ENCODE results near the gene NFYC. TPM values are rescaled to one million over a fixed set of nuclear protein-coding genes. Genes with fewer than 3 reads are reported as not detected.

The NFYC gene
- total RNA-seq, 2 experiments from 2014 or later = 65.0 to 66.6 TPM

DNA sequence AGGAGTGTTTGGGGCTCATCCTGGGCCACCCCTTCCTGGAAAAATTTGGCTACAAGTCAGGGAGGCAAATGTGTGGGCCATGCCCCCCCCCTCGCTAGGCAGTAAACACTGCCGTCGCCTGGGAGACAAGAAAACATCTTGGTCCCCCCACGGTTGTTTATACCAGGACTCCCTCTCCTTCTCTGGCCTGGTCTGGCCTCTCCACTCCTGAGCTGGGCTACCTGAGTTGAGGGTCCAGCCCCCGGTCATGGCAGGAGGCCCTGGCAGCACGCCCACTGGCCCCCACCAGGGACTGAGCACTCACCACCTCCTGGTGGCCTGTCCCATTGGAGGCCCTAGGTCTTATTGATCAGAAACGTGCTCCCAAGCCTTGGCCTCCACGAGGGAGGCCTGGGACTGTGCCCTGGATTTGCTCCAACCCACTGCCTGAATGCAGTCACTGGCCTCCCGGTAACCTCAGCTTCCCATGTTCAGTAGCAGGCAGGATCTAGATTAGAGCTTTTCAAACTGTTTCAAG lies 107.9 kb downstream of the NFYC start:
- H3K36me3 Mint-ChIP-seq = no peaks in the 10 kb centered on the region
- POLR2A ChIA-PET = no interaction called here

DNA sequence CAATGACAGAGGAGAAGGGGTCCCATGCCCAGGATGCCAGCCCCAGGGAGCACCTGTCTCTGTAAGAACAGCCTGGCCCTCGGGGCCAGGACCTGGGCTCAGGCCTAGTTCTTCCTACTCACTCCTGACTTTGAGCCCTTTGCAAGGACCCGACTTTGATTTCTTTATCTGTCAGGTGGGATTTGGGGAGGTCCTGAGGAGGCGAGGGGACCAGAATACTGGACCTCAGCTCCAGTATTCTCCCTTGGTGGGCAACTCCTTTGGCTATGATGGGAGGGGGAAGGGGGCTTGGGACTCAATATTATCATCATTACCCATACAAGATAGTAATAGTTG lies 110.2 kb downstream of the NFYC start:
- Mint-ChIP-seq H3K4me3 (peak overlapping the region; percentile 65), H3K4me1 (peaks cover 24% of the 10 kb centered on the region), H3K9me3 (no peaks in the 10 kb centered on the region), H3K27me3 (peaks cover 1% of the 10 kb centered on the region), H3K27ac (no peak overlapping the region), H3K36me3 (no peaks in the 10 kb centered on the region)
- POLR2A ChIA-PET = interaction anchor here (0.5 kb wide), 1 partner anchor 109 kb away, joined by 3 read pairs; no protein-coding TSS in a partner anchor
- no peak for DNase-seq
- ATAC-seq (ENCODE audit: low read depth) = no peak

More for the DNA sequence above, 107.9 kb downstream of the NFYC start:
- DNase-seq = no peak
- Mint-ChIP-seq H3K27me3 (no peaks in the 10 kb centered on the region), H3K4me3 (no peak overlapping the region), H3K9me3 (no peaks in the 10 kb centered on the region), H3K4me1 (peaks cover 37% of the 10 kb centered on the region), H3K27ac (no peak overlapping the region)
- no peak for ATAC-seq (ENCODE audit: low read depth)

DNA sequence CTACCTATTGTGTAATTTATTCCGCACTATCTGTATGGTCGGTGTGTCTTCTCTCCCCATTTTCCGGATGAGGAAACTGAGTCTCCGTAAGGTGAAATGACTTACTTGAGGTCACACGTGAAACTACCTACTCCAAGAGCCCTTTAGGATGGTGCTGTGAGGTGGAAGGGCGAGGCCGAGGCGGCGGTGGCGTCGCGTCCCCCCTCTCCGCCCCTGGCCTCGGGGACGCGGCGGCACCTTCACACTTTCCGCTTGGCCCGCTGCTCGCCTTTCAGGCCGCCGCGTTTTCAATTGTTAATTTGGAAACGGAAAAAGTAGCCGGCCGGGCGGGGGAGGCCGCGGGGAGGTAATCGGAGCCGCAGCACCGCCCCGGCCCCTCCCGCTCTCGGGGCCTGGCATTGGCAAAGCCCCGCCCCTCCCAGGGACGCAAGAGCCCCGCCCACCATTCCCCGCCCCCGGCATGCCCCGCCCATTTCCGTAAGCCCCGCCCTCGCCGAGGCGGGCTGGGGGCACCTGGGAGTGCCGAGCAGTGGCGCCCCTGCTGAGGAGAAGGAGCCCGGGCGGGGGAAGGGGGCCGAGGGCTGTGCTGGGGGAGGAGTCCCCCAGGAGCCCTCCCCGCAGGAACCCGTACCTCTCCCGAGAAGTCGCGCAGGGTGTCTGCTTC lies 110.7 kb downstream of the NFYC start:
- Mint-ChIP-seq H3K27ac (no peak overlapping the region), H3K9me3 (no peaks in the 10 kb centered on the region), H3K4me1 (peaks cover 20% of the 10 kb centered on the region), H3K4me3 (peak overlapping the region; percentile 65), H3K36me3 (no peaks in the 10 kb centered on the region), H3K27me3 (peaks cover 1% of the 10 kb centered on the region)
- POLR2A ChIA-PET = no interaction called here
- ATAC-seq (ENCODE audit: low read depth) = peak; percentile 83
- DNase-seq = peak; percentile 90

DNA sequence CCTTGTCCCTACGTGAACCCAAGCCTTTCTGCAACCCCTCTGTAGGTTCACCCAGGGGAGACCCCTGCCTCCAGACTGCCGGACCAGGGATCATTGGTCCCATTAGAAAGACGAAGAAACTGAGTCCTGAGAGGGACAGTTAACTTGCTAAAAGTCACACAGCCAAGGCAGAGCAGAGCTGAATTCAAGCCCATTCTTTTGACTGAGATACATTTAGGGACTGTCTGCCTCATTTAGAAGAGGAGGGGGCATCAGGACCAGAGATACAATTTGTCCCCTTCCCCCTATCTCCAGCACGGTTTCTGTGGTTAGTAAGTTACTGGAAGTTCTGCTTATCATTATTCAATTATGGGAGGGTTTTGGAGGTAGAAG lies 111.2 kb downstream of the NFYC start:
- H3K27ac Mint-ChIP-seq = peak overlapping the region; percentile 48
- peaks cover 15% of the 10 kb centered on the region for H3K4me1 Mint-ChIP-seq
- DNase-seq = no peak
- no peaks in the 10 kb centered on the region for H3K9me3 Mint-ChIP-seq
- H3K4me3 Mint-ChIP-seq = peak overlapping the region; percentile 60
- peaks cover 1% of the 10 kb centered on the region for H3K27me3 Mint-ChIP-seq
- peak; percentile 3 for ATAC-seq (ENCODE audit: low read depth)
- H3K36me3 Mint-ChIP-seq = no peaks in the 10 kb centered on the region
- POLR2A ChIA-PET = no interaction called here

DNA sequence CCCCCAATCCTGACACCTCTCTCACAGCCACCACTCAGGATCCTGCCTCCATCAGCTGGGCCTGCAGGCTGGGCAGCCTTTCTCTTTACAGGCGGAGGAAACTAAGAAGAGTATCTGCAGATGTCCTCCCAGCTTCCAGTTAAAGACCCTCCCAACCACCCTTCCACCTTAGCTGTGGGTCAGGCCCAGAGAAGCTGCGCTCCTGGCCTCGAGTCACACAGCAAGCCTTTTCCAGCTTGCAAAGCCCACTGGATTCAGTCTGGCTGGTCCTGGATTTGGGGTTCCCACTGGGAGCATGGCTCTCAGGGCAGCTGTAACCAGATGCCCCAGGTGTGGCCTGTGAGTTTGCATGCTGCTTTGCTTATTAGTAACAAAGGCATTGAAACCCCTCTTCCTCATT lies 111.9 kb downstream of the NFYC start:
- no peaks in the 10 kb centered on the region for H3K36me3 Mint-ChIP-seq
- ATAC-seq (ENCODE audit: low read depth) (no peak), DNase-seq (no peak)
- H3K4me3 Mint-ChIP-seq = no peak overlapping the region
- peaks cover 1% of the 10 kb centered on the region for H3K27me3 Mint-ChIP-seq
- H3K4me1 Mint-ChIP-seq = peaks cover 14% of the 10 kb centered on the region
- POLR2A ChIA-PET = no interaction called here
- no peaks in the 10 kb centered on the region for H3K9me3 Mint-ChIP-seq
- H3K27ac Mint-ChIP-seq = no peak overlapping the region

DNA sequence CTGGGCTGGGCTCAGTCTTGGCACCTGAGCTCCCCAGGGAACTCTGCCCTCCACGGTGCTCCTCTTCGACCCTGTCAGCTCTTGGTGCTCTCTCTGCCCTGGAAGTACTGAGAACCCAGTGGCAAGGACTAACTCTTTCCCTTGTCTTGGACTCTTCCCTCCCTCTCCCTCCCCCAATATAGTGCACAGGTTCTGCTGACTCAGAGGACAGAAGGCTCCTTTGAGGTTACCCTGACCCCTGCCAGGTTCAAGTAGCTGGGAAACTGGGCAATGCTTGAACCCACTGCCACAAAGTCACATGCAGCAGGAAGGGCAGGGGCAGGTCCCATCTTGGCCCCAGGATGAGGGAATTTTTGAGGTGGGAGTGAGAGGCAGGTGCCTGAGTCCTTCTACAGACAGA lies 112.4 kb downstream of the NFYC start:
- Mint-ChIP-seq H3K9me3 (no peaks in the 10 kb centered on the region), H3K27ac (no peak overlapping the region), H3K36me3 (no peaks in the 10 kb centered on the region), H3K4me3 (no peak overlapping the region), H3K27me3 (peaks cover 1% of the 10 kb centered on the region), H3K4me1 (peaks cover 15% of the 10 kb centered on the region)
- POLR2A ChIA-PET = no interaction called here
- ATAC-seq (ENCODE audit: low read depth) (no peak), DNase-seq (no peak)

DNA sequence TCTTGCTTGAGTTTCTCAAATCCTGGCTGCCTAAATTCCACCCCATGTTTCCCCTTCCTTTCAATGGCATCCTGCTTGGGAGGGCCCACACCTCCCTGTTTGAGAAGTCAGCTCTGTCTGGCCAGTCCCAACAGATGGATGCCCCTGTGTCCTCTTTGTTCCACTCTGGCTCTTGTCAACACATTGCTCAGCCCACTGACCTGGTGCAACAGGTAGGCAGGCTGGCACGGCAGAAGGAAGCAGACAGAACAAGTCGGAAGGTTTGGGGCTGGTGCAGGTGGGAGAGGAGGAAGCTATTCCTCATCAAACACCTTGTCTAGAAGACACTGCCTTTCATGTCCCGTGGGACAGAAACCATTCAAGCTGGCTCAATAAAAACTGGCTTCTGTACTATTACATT lies 114.7 kb downstream of the NFYC start:
- Mint-ChIP-seq H3K27ac (no peak overlapping the region), H3K4me3 (no peak overlapping the region), H3K9me3 (no peaks in the 10 kb centered on the region), H3K36me3 (no peaks in the 10 kb centered on the region), H3K27me3 (peaks cover 1% of the 10 kb centered on the region), H3K4me1 (peaks cover 22% of the 10 kb centered on the region)
- POLR2A ChIA-PET = no interaction called here
- no peak for DNase-seq
- ATAC-seq (ENCODE audit: low read depth) = no peak

DNA sequence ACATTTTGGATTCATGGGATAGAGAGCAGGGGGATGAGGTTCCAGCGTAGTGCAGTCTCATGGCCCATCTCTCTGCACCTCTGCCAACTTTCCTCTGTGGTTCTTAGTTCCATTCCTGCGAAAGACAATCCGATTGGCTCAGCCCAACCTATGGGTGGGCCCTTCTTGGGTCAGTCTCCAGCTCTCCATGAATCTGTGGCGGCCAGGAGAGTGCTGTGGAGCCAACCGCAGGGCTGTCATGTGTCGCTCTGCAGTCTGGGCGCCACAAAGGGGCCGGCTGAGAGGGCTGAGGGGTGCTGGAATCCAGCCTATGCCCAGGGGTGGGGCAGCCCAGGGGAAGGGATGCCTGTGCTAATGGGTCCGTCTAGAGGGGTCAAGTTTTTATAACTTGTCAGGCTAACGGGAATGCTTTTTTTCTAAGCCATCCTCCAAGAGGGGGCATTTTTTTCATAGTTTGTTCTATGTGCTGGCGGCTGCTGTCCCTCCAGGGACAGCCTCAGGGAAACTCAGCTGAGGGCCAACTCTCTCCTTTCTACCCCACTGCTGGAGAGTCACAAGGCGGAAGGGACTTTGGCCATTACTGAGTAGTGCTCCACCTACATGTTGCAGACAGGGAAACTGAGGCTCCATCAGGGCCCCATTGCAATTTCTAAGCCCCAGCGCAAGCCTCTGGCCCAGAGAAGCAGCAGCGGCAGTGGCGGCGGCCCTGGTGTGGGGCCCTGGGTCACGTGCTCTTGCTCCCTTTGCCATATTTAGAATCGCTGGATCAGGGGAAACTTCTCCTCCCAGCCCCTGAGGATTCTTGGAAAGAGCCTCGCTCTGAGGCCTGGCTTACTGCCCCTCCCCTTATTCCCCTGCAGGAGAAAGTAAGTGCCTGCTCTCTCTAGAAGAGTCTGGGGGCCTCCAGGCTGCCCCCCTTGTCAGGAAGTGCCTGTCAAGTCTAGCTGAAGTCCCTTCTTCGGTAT lies 115.5 kb downstream of the NFYC start:
- Mint-ChIP-seq H3K4me1 (peaks cover 15% of the 10 kb centered on the region), H3K36me3 (no peaks in the 10 kb centered on the region), H3K27me3 (peaks cover 1% of the 10 kb centered on the region), H3K27ac (no peak overlapping the region), H3K4me3 (no peak overlapping the region), H3K9me3 (no peaks in the 10 kb centered on the region)
- ATAC-seq (ENCODE audit: low read depth) (no peak), DNase-seq (no peak)
- POLR2A ChIA-PET = no interaction called here

DNA sequence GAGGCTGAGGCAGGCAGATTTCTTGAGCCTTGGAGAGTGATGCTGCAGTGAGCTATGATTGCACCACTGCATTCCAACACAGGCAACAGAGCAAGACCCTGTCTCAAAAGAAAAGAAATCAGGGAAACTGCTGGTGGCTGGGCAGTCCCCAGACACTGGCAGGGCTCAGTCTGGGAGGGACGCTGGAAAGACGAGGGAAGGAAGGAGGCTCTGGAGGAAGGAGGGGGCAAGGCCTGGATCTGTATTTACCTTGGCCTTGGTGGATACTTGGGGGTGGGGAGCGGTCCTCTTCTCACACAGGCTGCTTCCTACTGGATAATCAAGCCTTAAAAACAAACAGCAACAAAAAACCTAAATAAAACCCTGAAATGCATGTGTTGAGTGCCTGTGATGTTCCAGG lies 116.5 kb downstream of the NFYC start:
- POLR2A ChIA-PET = no interaction called here
- ATAC-seq (ENCODE audit: low read depth) = no peak
- peaks cover 1% of the 10 kb centered on the region for H3K27me3 Mint-ChIP-seq
- H3K4me1 Mint-ChIP-seq = peaks cover 12% of the 10 kb centered on the region
- no peak overlapping the region for H3K4me3 Mint-ChIP-seq
- H3K27ac Mint-ChIP-seq = no peak overlapping the region
- no peak for DNase-seq
- H3K9me3 Mint-ChIP-seq = no peaks in the 10 kb centered on the region
- H3K36me3 Mint-ChIP-seq = no peaks in the 10 kb centered on the region

DNA sequence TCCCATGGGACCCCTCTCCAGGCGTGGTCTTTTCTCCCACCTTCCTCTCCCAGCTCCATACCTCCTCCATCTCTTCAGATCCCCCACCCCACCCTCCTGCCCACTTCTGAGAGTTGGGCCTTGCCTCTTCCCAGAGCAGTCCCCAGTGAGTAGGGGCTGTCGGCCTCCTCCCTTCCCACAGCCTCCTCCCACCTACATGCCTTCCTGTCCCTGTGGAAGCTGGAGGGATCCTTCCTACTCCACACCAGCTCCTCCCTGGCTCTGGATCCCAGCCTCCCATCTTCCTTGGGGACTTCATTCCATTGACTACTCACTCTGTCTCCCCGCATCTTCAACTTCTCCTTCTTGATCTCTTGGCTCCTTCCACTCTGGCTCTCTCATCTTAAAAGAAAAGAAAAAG lies 116.9 kb downstream of the NFYC start:
- POLR2A ChIA-PET = interaction anchor here (1.0 kb wide), 1 partner anchor 11 kb away, joined by 5 read pairs; no protein-coding TSS in a partner anchor
- no peaks in the 10 kb centered on the region for H3K36me3 Mint-ChIP-seq
- ATAC-seq (ENCODE audit: low read depth) = no peak
- no peaks in the 10 kb centered on the region for H3K9me3 Mint-ChIP-seq
- peaks cover 12% of the 10 kb centered on the region for H3K4me1 Mint-ChIP-seq
- H3K4me3 Mint-ChIP-seq = no peak overlapping the region
- peaks cover 1% of the 10 kb centered on the region for H3K27me3 Mint-ChIP-seq
- no peak overlapping the region for H3K27ac Mint-ChIP-seq
- DNase-seq = no peak

DNA sequence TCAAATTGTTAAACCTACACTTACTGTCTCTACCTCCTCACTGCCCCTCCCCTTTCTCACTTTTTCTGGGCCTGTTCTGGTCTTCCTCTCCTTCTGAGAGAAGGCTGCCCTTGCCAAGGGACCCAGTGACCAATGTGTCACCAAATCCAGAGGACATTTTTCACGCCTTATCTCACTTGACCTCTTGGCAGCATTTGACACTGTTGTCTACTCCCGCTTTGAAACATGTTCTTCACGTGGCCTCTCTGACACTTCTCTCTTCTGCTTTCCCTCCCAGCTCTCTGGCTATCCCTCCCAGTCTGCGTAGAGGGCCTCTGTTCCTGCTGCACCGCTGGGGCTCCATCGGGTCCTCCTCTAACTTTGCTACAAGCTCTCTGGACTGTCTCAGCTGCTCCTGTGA lies 117.4 kb downstream of the NFYC start:
- Mint-ChIP-seq H3K4me3 (no peak overlapping the region), H3K36me3 (no peaks in the 10 kb centered on the region), H3K27me3 (peaks cover 1% of the 10 kb centered on the region), H3K4me1 (peaks cover 12% of the 10 kb centered on the region), H3K27ac (peak overlapping the region; percentile 53), H3K9me3 (no peaks in the 10 kb centered on the region)
- DNase-seq = no peak
- POLR2A ChIA-PET = interaction anchor here (0.7 to 1.0 kb wide), 4 partner anchors 12 to 140 kb away, joined by 3 to 5 read pairs (median 4); no protein-coding TSS in a partner anchor
- ATAC-seq (ENCODE audit: low read depth) = no peak

DNA sequence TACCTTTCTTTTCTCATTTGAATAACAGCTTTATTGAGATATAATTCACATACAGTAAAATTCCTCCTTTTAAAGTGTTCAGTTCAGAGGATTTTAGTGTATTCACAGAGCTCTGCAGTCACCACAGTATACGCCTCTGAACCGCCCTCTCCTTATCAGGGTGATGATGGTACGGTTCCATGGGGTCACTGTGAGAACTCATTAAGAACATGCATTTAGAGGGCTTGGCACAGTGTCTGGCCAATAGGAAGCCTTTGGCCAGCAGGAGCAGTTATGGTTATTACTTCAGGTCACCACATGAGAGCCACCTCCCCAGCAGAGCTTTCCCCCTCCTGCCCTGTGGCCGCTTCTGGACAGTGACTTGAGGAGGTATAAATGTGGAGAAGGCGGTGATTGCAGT lies 119.4 kb downstream of the NFYC start:
- DNase-seq (no peak), ATAC-seq (ENCODE audit: low read depth) (no peak)
- Mint-ChIP-seq H3K36me3 (no peaks in the 10 kb centered on the region), H3K4me3 (no peak overlapping the region), H3K4me1 (peaks cover 12% of the 10 kb centered on the region), H3K27me3 (no peaks in the 10 kb centered on the region), H3K9me3 (no peaks in the 10 kb centered on the region), H3K27ac (no peak overlapping the region)
- POLR2A ChIA-PET = interaction anchor here (0.8 kb wide), 1 partner anchor 15 kb away, joined by 3 read pairs; no protein-coding TSS in a partner anchor

DNA sequence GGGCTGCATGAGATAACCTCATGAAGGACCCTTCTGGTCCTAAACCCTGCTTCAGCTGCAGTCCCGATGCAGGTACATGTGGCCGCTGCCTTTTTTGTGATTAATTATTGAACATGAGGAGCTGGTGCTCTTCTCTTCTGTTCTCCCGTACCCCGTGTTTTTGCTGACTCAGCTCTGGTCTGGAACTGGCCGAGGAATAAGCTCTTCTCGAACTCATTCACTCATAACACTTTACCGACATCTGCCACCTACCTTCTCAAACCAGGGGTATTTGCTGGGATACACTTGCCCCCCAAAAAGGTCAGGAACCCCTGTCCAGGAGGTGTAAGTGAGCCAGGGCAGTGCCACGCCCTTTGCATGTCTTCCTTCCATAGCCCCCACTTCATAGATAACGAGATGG lies 123.9 kb downstream of the NFYC start:
- Mint-ChIP-seq H3K4me1 (peaks cover 5% of the 10 kb centered on the region), H3K27me3 (no peaks in the 10 kb centered on the region), H3K4me3 (no peak overlapping the region), H3K9me3 (no peaks in the 10 kb centered on the region), H3K36me3 (no peaks in the 10 kb centered on the region), H3K27ac (no peak overlapping the region)
- ATAC-seq (ENCODE audit: low read depth) = no peak
- DNase-seq = no peak
- POLR2A ChIA-PET = interaction anchor here (1.3 kb wide), 1 partner anchor 20 kb away, joined by 4 read pairs; no protein-coding TSS in a partner anchor

All from activated naive CD8-positive, alpha-beta T cell treated with anti-CD3 and anti-CD28 coated beads, Interleukin-2, amount 10 ng/mL, durations not matched to agents 7 days and 5 days (primary cell).